HepG2 (cell line): ENCODE results near the gene MPZ. TPM values are rescaled to one million over a fixed set of nuclear protein-coding genes. Genes with fewer than 3 reads are reported as not detected.

ENCODE experiments used
- CBX1 ChIP-seq: IDR thresholded peaks from one replicate; pipeline ENCODE4 v1.6.1; 2016; ENCODE audit warnings: antibody characterized with exemption, low read depth
- CCAR2 ChIP-seq: fragments of 200-400 bp; formaldehyde crosslinking; optimal IDR thresholded peaks from 2 replicates; pipeline ENCODE3; 2018; ENCODE audit warnings: low read depth, mild to moderate bottlenecking, low read length, moderate library complexity
- FOXP4 ChIP-seq: sonication (generic); formaldehyde crosslinking; IDR thresholded peaks from 2 replicates; pipeline ENCODE4 v1.4.0; 2020; ENCODE audit warnings: missing genetic modification reagents
- HDAC6 ChIP-seq: fragments of 200-600 bp; sonication (generic); IDR thresholded peaks from 2 replicates; pipeline ENCODE4 v1.7.0; 2017; ENCODE audit warnings: mild to moderate bottlenecking, antibody characterized with exemption, low read length, low read depth
- HMGXB3 ChIP-seq: sonication (generic); formaldehyde crosslinking; IDR thresholded peaks from 2 replicates; pipeline ENCODE4 v1.4.0; 2020; ENCODE audit warnings: missing genetic modification reagents, borderline replicate concordance
- IRF2 ChIP-seq: IDR thresholded peaks from 2 replicates; pipeline ENCODE4 v1.6.1; 2018; ENCODE audit warnings: missing genetic modification reagents, missing compliant biosample characterization
- KDM4B ChIP-seq: sonication (generic); formaldehyde crosslinking; IDR thresholded peaks from 2 replicates; pipeline ENCODE4 v1.4.0; 2020; ENCODE audit warnings: missing genetic modification reagents
- MIER2 ChIP-seq: IDR thresholded peaks from 2 replicates; pipeline ENCODE4 v1.6.1; 2016; ENCODE audit warnings: missing biosample characterization, missing genetic modification reagents
- PCBP2 ChIP-seq: fragments of 200-400 bp; formaldehyde crosslinking; optimal IDR thresholded peaks from 2 replicates; pipeline ENCODE3; 2018; ENCODE audit warnings: low read length, low read depth; ENCODE audit not compliant: poor library complexity, severe bottlenecking
- SAP130 ChIP-seq: IDR thresholded peaks from 2 replicates; pipeline ENCODE4 v1.6.1; 2016; ENCODE audit warnings: low read depth
- XBP1 ChIP-seq: sonication (generic); formaldehyde crosslinking; IDR thresholded peaks from 2 replicates; pipeline ENCODE4 v1.5.0; 2020; ENCODE audit warnings: missing genetic modification reagents
- ZNF468 ChIP-seq: sonication (generic); formaldehyde crosslinking; IDR thresholded peaks from 2 replicates; pipeline ENCODE4 v1.8.0; 2022; ENCODE audit warnings: mild to moderate bottlenecking, moderate library complexity, missing genetic modification reagents
- polyA plus RNA-seq, 8 experiments: library from polyadenylated mRNA; depleted of rRNA in 3 of 8; stranded (reverse) in 7 of 8; unstranded in 1 of 8; fragments of >200 nt; fragmentation: Illumina TruSeq in 4 of 8; extraction: Trizol in 4 of 8; gene quantifications; 2 replicates each; pipeline versions ENCODE4 v1.2.1 to v1.2.3, GENCODE V29; 2011 to 2016; ENCODE audit warnings: low read depth in 4 of 8, missing spikeins in 1 of 8, mixed read lengths in 1 of 8; ENCODE audit not compliant: insufficient read depth in 1 of 8
- total RNA-seq, 5 experiments: library from RNA; depleted of rRNA; stranded (reverse); fragments of >200 nt; fragmentation: Illumina TruSeq; extraction: Trizol; gene quantifications; 2 replicates each; pipeline ENCODE4 v1.2.3, GENCODE V29; 2016; ENCODE audit warnings: low read depth in 1 of 5

MPZ gene
- total and polyA plus RNA-seq, 2 of the 13 experiments (the other 11 are each of a cell fraction or from before 2014, with no cell fraction given) = 18.3 to 24.6 TPM

DNA sequence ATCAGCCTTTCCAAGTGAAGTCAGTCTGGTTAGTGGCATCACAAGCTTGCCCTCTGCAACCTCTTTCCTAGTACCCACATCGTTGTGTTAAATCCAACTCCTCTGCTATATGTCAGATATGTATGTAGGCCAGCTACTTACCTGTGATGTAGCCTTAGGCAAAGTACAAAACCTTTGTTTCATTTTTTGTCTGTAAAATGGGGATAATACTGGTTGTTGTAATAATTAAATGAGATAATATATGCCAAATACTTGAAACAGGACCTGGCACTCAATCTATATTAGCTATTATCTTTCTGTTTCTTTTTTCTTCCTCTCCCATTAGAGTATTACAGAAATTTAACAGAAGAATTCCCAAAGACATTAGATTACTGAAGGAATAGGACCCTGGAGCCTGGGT, 50.0 kb downstream of the MPZ start (continued):
- TF ChIP-seq KDM4B (CRISPR knock-in tag) = no peak
- no peak for TF ChIP-seq PCBP2
- no peak for TF ChIP-seq HDAC6
- no peak for TF ChIP-seq HMGXB3
- TF ChIP-seq XBP1 = no peak
- TF ChIP-seq IRF2 = no peak
- no peak for TF ChIP-seq ZNF468 (CRISPR knock-in tag)
- TF ChIP-seq CBX1 = no peak
- TF ChIP-seq MIER2 (CRISPR knock-in tag) = no peak
- no peak for TF ChIP-seq CCAR2
- TF ChIP-seq FOXP4 (CRISPR knock-in tag) = no peak
- TF ChIP-seq SAP130 (CRISPR knock-in tag) = no peak
